Endothelial cell of umbilical vein (primary cell): ENCODE results near the gene HMG20B. TPM values are rescaled to one million over a fixed set of nuclear protein-coding genes. Genes with fewer than 3 reads are reported as not detected.

Source experiments
- BruUV-seq: library from RNA; stranded (reverse); fragments of 400-500 nt; replicated peaks from 2 replicates; lab custom pipeline; 2021; lab: Mats Ljungman, UMichigan
- CTCF ChIA-PET: fragments of 300-600, 350-600 bp; sonication (Branson Sonifier 250); formaldehyde crosslinking; loops from one replicate; lab custom pipeline; 2021; ENCODE audit warnings: antibody characterized with exemption, inconsistent platforms; lab: Charles Lee
- POLR2A ChIA-PET: fragments of 300-600, 350-600 bp; sonication (Branson Sonifier 250); formaldehyde crosslinking; loops from one replicate; lab custom pipeline; 2021; ENCODE audit warnings: antibody characterized with exemption, inconsistent platforms; lab: Charles Lee
- DNase-seq: peaks from one replicate; pipeline ENCODE4 v3.0.0-alpha.2; 2011; ENCODE audit warnings: low read depth, low spot score
- FAIRE-seq: peaks from 2 replicates; lab custom pipeline; 2011; peaks lifted over from hg19 to GRCh38; lab: Jason Lieb, UNC
- H2AFZ ChIP-seq: 2 replicates; pipeline ENCODE4 v1.6.0; 2012; ENCODE audit warnings: low read depth, low read length, control low read depth, inconsistent platforms
- H3K27ac ChIP-seq: 2 replicates; pipeline ENCODE4 v1.5.1; 2011; ENCODE audit warnings: low read depth, mild to moderate bottlenecking, control low read depth, low read length, moderate library complexity; ENCODE audit not compliant: insufficient read depth
- H3K27me3 ChIP-seq, 2 experiments: 2 replicates each; pipeline versions ENCODE4 v1.6.0 to v1.6.1; 2011; ENCODE audit warnings: low read length in 2 of 2, mixed read lengths in 1 of 2; ENCODE audit not compliant: control insufficient read depth in 2 of 2, insufficient read depth in 2 of 2
- H3K36me3 ChIP-seq, 2 experiments: 2 replicates in 1 of 2; 3 replicates in 1 of 2; pipeline ENCODE4 v1.5.1; 2011; ENCODE audit warnings: low read length in 2 of 2, mild to moderate bottlenecking in 1 of 2, moderate library complexity in 1 of 2; ENCODE audit not compliant: control insufficient read depth in 2 of 2, insufficient read depth in 2 of 2; ENCODE audit errors: extremely low read depth in 1 of 2
- H3K4me1 ChIP-seq: 3 replicates; pipeline ENCODE4 v1.5.1; 2011; ENCODE audit warnings: mild to moderate bottlenecking, low read length; ENCODE audit not compliant: control insufficient read depth, insufficient read depth; ENCODE audit errors: extremely low read depth
- H3K4me2 ChIP-seq: 2 replicates; pipeline ENCODE4 v1.6.1; 2011; ENCODE audit warnings: low read length, control low read depth, mixed read lengths; ENCODE audit not compliant: insufficient read depth
- H3K4me3 ChIP-seq, 3 experiments: fragments of 200-600 bp in 1 of 3; sonication (generic), shearing (Covaris generic) in 1 of 3; replicated peaks in 1 of 3; 2 replicates each; pipeline ENCODE4 v1.5.1; 2011 to 2016; ENCODE audit warnings: control low read depth in 3 of 3, low read length in 3 of 3, mild to moderate bottlenecking in 2 of 3, inconsistent platforms in 1 of 3, low read depth in 1 of 3, moderate library complexity in 1 of 3; ENCODE audit not compliant: insufficient read depth in 1 of 3
- H3K79me2 ChIP-seq: 2 replicates; pipeline ENCODE4 v1.6.0; 2012; ENCODE audit warnings: low read length, inconsistent platforms; ENCODE audit not compliant: control insufficient read depth, insufficient read depth
- H3K9ac ChIP-seq: replicated peaks from 2 replicates; pipeline ENCODE3; 2011; ENCODE audit warnings: low read length, control low read depth; ENCODE audit not compliant: insufficient read depth; ENCODE audit errors: extremely low read depth
- H3K9me1 ChIP-seq: replicated peaks from 3 replicates; pipeline ENCODE4 v1.6.0; 2011; ENCODE audit warnings: mild to moderate bottlenecking, low read length; ENCODE audit not compliant: control insufficient read depth, insufficient read depth; ENCODE audit errors: extremely low read depth
- H3K9me3 ChIP-seq: replicated peaks from 2 replicates; pipeline ENCODE4 v1.5.1; 2012; ENCODE audit warnings: low read length, inconsistent platforms; ENCODE audit not compliant: control insufficient read depth, insufficient read depth
- H4K20me1 ChIP-seq: replicated peaks from 2 replicates; pipeline ENCODE3; 2011; ENCODE audit warnings: mild to moderate bottlenecking, low read length; ENCODE audit not compliant: control insufficient read depth, insufficient read depth; ENCODE audit errors: extremely low read depth
- CTCF ChIP-seq, 2 donors: IDR thresholded peaks; 1 replicate in 1 of 2; 2 replicates in 1 of 2; pipeline ENCODE4 v1.5.1; 2011; ENCODE audit warnings: low read length in 2 of 2, mild to moderate bottlenecking in 2 of 2, moderate library complexity in 2 of 2, control low read depth in 1 of 2, inconsistent platforms in 1 of 2, low read depth in 1 of 2; ENCODE audit not compliant: insufficient read depth in 1 of 2; ENCODE audit errors: extremely low read depth in 1 of 2
- EZH2 ChIP-seq: IDR thresholded peaks from 2 replicates; pipeline ENCODE4 v1.6.1; 2012; ENCODE audit warnings: borderline replicate concordance, low read depth, mild to moderate bottlenecking, moderate library complexity, low read length, inconsistent platforms; ENCODE audit not compliant: severe bottlenecking
- FOS ChIP-seq: IDR thresholded peaks from 2 replicates; pipeline ENCODE4 v1.6.1; 2011; ENCODE audit warnings: mild to moderate bottlenecking, low read length, moderate library complexity, borderline replicate concordance; ENCODE audit not compliant: insufficient read depth
- GATA2 ChIP-seq: IDR thresholded peaks from 2 replicates; pipeline ENCODE4 v1.7.0; 2011; ENCODE audit warnings: low read depth, mild to moderate bottlenecking, moderate library complexity, mixed read lengths, low read length; ENCODE audit not compliant: insufficient read length, insufficient read depth
- JUN ChIP-seq: IDR thresholded peaks from 2 replicates; pipeline ENCODE4 v1.6.1; 2011; ENCODE audit warnings: borderline replicate concordance, low read depth; ENCODE audit not compliant: insufficient read length, insufficient read depth
- MAX ChIP-seq: IDR thresholded peaks from 2 replicates; pipeline ENCODE4 v1.6.1; 2011; ENCODE audit not compliant: insufficient read depth, insufficient read length
- MYC ChIP-seq: IDR thresholded peaks from one replicate; pipeline ENCODE4 v1.6.1; 2011; ENCODE audit warnings: mild to moderate bottlenecking, low read depth, low read length
- POLR2A ChIP-seq: IDR thresholded peaks from 2 replicates; pipeline ENCODE4 v1.6.1; 2012; ENCODE audit warnings: low read depth, mild to moderate bottlenecking, control low read depth, low read length
- POLR2AphosphoS5 ChIP-seq: IDR thresholded peaks from 2 replicates; pipeline ENCODE4 v1.6.1; 2012; ENCODE audit warnings: low read depth, mild to moderate bottlenecking, control low read depth, low read length, moderate library complexity; ENCODE audit not compliant: insufficient read depth
- dilution Hi-C: fragments of 300-500 bp; cut with MboI; formaldehyde crosslinking; loops from one replicate; pipeline ENCODE4 v1.15.0; 2019; ENCODE audit warnings: low sequenced_read_pairs; ENCODE audit not compliant: extremely low pct_ligation_motif_present
- intact Hi-C: fragments of 100-400 bp; cut with micrococcal nuclease; formaldehyde crosslinking; loops from one replicate; pipeline ENCODE4 v1.10.0; 2022
- polyA plus RNA-seq, 4 experiments: library from polyadenylated mRNA; depleted of rRNA in 3 of 4; stranded (reverse) in 3 of 4; unstranded in 1 of 4; fragments of >200 nt; gene quantifications; 2 replicates each; pipeline versions ENCODE4 v1.2.1 to v1.2.3, GENCODE V29; 2011 to 2012; ENCODE audit warnings: missing spikeins in 1 of 4
- total RNA-seq: library from RNA; stranded (reverse); gene quantifications from 2 replicates; pipeline ENCODE4 v1.2.3, GENCODE V29; 2021

HMG20B gene
- total and polyA plus RNA-seq, 2 donors (not counting 3 experiments of a cell fraction or from before 2014, with no cell fraction given) = 53.2 to 98.2 TPM

- dilution Hi-C loops (no loop called here), intact Hi-C loops (no loop called here)
- Histone ChIP-seq H3K9ac (no peak overlapping the region), H3K4me3 (no peak overlapping the region), H3K27me3 (no peaks in the 10 kb centered on the region), H4K20me1 (no peaks in the 10 kb centered on the region), H3K79me2 (peaks cover 20% of the 10 kb centered on the region), H3K27ac (no peak overlapping the region), H3K9me1 (no peaks in the 10 kb centered on the region), H2AFZ (no peak overlapping the region), H3K4me1 (no peaks in the 10 kb centered on the region), H3K9me3 (no peaks in the 10 kb centered on the region), H3K36me3 (peaks cover 0 to 44% of the 10 kb centered on the region in 2 experiments), H3K4me2 (no peak overlapping the region)
- no peak for DNase-seq
- no peak for FAIRE-seq
- TF ChIP-seq MYC = no peak
- no peak for TF ChIP-seq FOS
- no peak for TF ChIP-seq POLR2AphosphoS5
- no peak for TF ChIP-seq MAX
- no peak for TF ChIP-seq GATA2
- TF ChIP-seq JUN = no peak
- no peak for TF ChIP-seq CTCF (IDR thresholded peaks at IDR 0.05; ENCODE audit: extremely low read depth in 1 of 2, insufficient read depth in 1 of 2, low read depth in 1 of 2, low read length in 2 of 2)
- no peak for TF ChIP-seq EZH2
- TF ChIP-seq POLR2A = no peak
- CTCF ChIA-PET = no interaction called here
- no TSS peak for BruUV-seq
- POLR2A ChIA-PET = no interaction called here
Measured at GRCh38 chr19:3524904-3525451, 47.8 kb upstream of the HMG20B start.
